Endothelial cell of umbilical vein (primary cell): ENCODE measurements around the gene BNIP2. TPM values are rescaled to one million over a fixed set of nuclear protein-coding genes. Genes with fewer than 3 reads are reported as not detected.

Source experiments
- BruUV-seq: library from RNA; stranded (reverse); fragments of 400-500 nt; replicated peaks from 2 replicates; lab custom pipeline; 2021; lab: Mats Ljungman, UMichigan
- CTCF ChIA-PET: fragments of 300-600, 350-600 bp; sonication (Branson Sonifier 250); formaldehyde crosslinking; loops from one replicate; lab custom pipeline; 2021; ENCODE audit warnings: antibody characterized with exemption, inconsistent platforms; lab: Charles Lee
- POLR2A ChIA-PET: fragments of 300-600, 350-600 bp; sonication (Branson Sonifier 250); formaldehyde crosslinking; loops from one replicate; lab custom pipeline; 2021; ENCODE audit warnings: antibody characterized with exemption, inconsistent platforms; lab: Charles Lee
- DNase-seq: peaks from one replicate; pipeline ENCODE4 v3.0.0-alpha.2; 2011; ENCODE audit warnings: low read depth, low spot score
- FAIRE-seq: peaks from 2 replicates; lab custom pipeline; 2011; peaks lifted over from hg19 to GRCh38; lab: Jason Lieb, UNC
- H2AFZ ChIP-seq: 2 replicates; pipeline ENCODE4 v1.6.0; 2012; ENCODE audit warnings: low read depth, low read length, control low read depth, inconsistent platforms
- H3K27ac ChIP-seq: 2 replicates; pipeline ENCODE4 v1.5.1; 2011; ENCODE audit warnings: low read depth, mild to moderate bottlenecking, control low read depth, low read length, moderate library complexity; ENCODE audit not compliant: insufficient read depth
- H3K27me3 ChIP-seq, 2 experiments: 2 replicates each; pipeline versions ENCODE4 v1.6.0 to v1.6.1; 2011; ENCODE audit warnings: low read length in 2 of 2, mixed read lengths in 1 of 2; ENCODE audit not compliant: control insufficient read depth in 2 of 2, insufficient read depth in 2 of 2
- H3K36me3 ChIP-seq, 2 experiments: 2 replicates in 1 of 2; 3 replicates in 1 of 2; pipeline ENCODE4 v1.5.1; 2011; ENCODE audit warnings: low read length in 2 of 2, mild to moderate bottlenecking in 1 of 2, moderate library complexity in 1 of 2; ENCODE audit not compliant: control insufficient read depth in 2 of 2, insufficient read depth in 2 of 2; ENCODE audit errors: extremely low read depth in 1 of 2
- H3K4me1 ChIP-seq: 3 replicates; pipeline ENCODE4 v1.5.1; 2011; ENCODE audit warnings: mild to moderate bottlenecking, low read length; ENCODE audit not compliant: control insufficient read depth, insufficient read depth; ENCODE audit errors: extremely low read depth
- H3K4me2 ChIP-seq: 2 replicates; pipeline ENCODE4 v1.6.1; 2011; ENCODE audit warnings: low read length, control low read depth, mixed read lengths; ENCODE audit not compliant: insufficient read depth
- H3K4me3 ChIP-seq, 3 experiments: fragments of 200-600 bp in 1 of 3; sonication (generic), shearing (Covaris generic) in 1 of 3; replicated peaks in 1 of 3; 2 replicates each; pipeline ENCODE4 v1.5.1; 2011 to 2016; ENCODE audit warnings: control low read depth in 3 of 3, low read length in 3 of 3, mild to moderate bottlenecking in 2 of 3, inconsistent platforms in 1 of 3, low read depth in 1 of 3, moderate library complexity in 1 of 3; ENCODE audit not compliant: insufficient read depth in 1 of 3
- H3K79me2 ChIP-seq: 2 replicates; pipeline ENCODE4 v1.6.0; 2012; ENCODE audit warnings: low read length, inconsistent platforms; ENCODE audit not compliant: control insufficient read depth, insufficient read depth
- H3K9ac ChIP-seq: replicated peaks from 2 replicates; pipeline ENCODE3; 2011; ENCODE audit warnings: low read length, control low read depth; ENCODE audit not compliant: insufficient read depth; ENCODE audit errors: extremely low read depth
- H3K9me1 ChIP-seq: replicated peaks from 3 replicates; pipeline ENCODE4 v1.6.0; 2011; ENCODE audit warnings: mild to moderate bottlenecking, low read length; ENCODE audit not compliant: control insufficient read depth, insufficient read depth; ENCODE audit errors: extremely low read depth
- H3K9me3 ChIP-seq: replicated peaks from 2 replicates; pipeline ENCODE4 v1.5.1; 2012; ENCODE audit warnings: low read length, inconsistent platforms; ENCODE audit not compliant: control insufficient read depth, insufficient read depth
- H4K20me1 ChIP-seq: replicated peaks from 2 replicates; pipeline ENCODE3; 2011; ENCODE audit warnings: mild to moderate bottlenecking, low read length; ENCODE audit not compliant: control insufficient read depth, insufficient read depth; ENCODE audit errors: extremely low read depth
- CTCF ChIP-seq, 2 donors: IDR thresholded peaks; 1 replicate in 1 of 2; 2 replicates in 1 of 2; pipeline ENCODE4 v1.5.1; 2011; ENCODE audit warnings: low read length in 2 of 2, mild to moderate bottlenecking in 2 of 2, moderate library complexity in 2 of 2, control low read depth in 1 of 2, inconsistent platforms in 1 of 2, low read depth in 1 of 2; ENCODE audit not compliant: insufficient read depth in 1 of 2; ENCODE audit errors: extremely low read depth in 1 of 2
- EZH2 ChIP-seq: IDR thresholded peaks from 2 replicates; pipeline ENCODE4 v1.6.1; 2012; ENCODE audit warnings: borderline replicate concordance, low read depth, mild to moderate bottlenecking, moderate library complexity, low read length, inconsistent platforms; ENCODE audit not compliant: severe bottlenecking
- FOS ChIP-seq: IDR thresholded peaks from 2 replicates; pipeline ENCODE4 v1.6.1; 2011; ENCODE audit warnings: mild to moderate bottlenecking, low read length, moderate library complexity, borderline replicate concordance; ENCODE audit not compliant: insufficient read depth
- GATA2 ChIP-seq: IDR thresholded peaks from 2 replicates; pipeline ENCODE4 v1.7.0; 2011; ENCODE audit warnings: low read depth, mild to moderate bottlenecking, moderate library complexity, mixed read lengths, low read length; ENCODE audit not compliant: insufficient read length, insufficient read depth
- JUN ChIP-seq: IDR thresholded peaks from 2 replicates; pipeline ENCODE4 v1.6.1; 2011; ENCODE audit warnings: borderline replicate concordance, low read depth; ENCODE audit not compliant: insufficient read length, insufficient read depth
- MAX ChIP-seq: IDR thresholded peaks from 2 replicates; pipeline ENCODE4 v1.6.1; 2011; ENCODE audit not compliant: insufficient read depth, insufficient read length
- MYC ChIP-seq: IDR thresholded peaks from one replicate; pipeline ENCODE4 v1.6.1; 2011; ENCODE audit warnings: mild to moderate bottlenecking, low read depth, low read length
- POLR2A ChIP-seq: IDR thresholded peaks from 2 replicates; pipeline ENCODE4 v1.6.1; 2012; ENCODE audit warnings: low read depth, mild to moderate bottlenecking, control low read depth, low read length
- POLR2AphosphoS5 ChIP-seq: IDR thresholded peaks from 2 replicates; pipeline ENCODE4 v1.6.1; 2012; ENCODE audit warnings: low read depth, mild to moderate bottlenecking, control low read depth, low read length, moderate library complexity; ENCODE audit not compliant: insufficient read depth
- dilution Hi-C: fragments of 300-500 bp; cut with MboI; formaldehyde crosslinking; loops from one replicate; pipeline ENCODE4 v1.15.0; 2019; ENCODE audit warnings: low sequenced_read_pairs; ENCODE audit not compliant: extremely low pct_ligation_motif_present
- intact Hi-C: fragments of 100-400 bp; cut with micrococcal nuclease; formaldehyde crosslinking; loops from one replicate; pipeline ENCODE4 v1.10.0; 2022
- polyA plus RNA-seq, 4 experiments: library from polyadenylated mRNA; depleted of rRNA in 3 of 4; stranded (reverse) in 3 of 4; unstranded in 1 of 4; fragments of >200 nt; gene quantifications; 2 replicates each; pipeline versions ENCODE4 v1.2.1 to v1.2.3, GENCODE V29; 2011 to 2012; ENCODE audit warnings: missing spikeins in 1 of 4
- total RNA-seq: library from RNA; stranded (reverse); gene quantifications from 2 replicates; pipeline ENCODE4 v1.2.3, GENCODE V29; 2021

BNIP2 gene
- total and polyA plus RNA-seq, 2 donors (not counting 3 experiments of a cell fraction or from before 2014, with no cell fraction given): 39.1 to 90.1 TPM

DNA sequence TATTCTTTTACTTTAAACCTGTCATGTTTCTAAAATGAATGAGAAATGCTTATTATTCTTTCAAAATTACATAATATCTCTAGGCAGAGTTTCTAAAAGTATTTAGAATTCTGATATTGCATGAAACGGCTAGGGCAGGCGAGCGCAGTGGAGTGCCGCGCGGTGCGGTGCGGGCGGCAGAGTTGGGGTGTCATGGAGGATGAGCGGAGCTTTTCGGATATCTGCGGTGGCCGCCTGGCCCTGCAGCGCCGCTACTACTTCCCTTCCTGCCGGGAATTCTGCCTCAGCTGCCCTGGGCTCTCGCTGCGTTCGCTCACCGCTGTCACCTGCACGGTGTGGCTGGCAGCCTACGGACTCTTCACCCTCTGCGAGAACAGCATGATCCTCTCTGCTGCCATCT is 12.6 kb downstream of the BNIP2 start:
- H2AFZ ChIP-seq: no peak overlapping the region
- FAIRE-seq (no peak), DNase-seq (no peak)
- intact Hi-C loops: no loop called here
- dilution Hi-C loops: no loop called here
- ChIA-PET CTCF (no interaction called here), POLR2A (no interaction called here)
- peaks cover 24 to 40% of the 10 kb centered on the region in 2 experiments for H3K36me3 ChIP-seq
- TF ChIP-seq GATA2 (no peak), MAX (no peak), JUN (no peak)
- H3K4me2 ChIP-seq: no peak overlapping the region
- no peak overlapping the region for H3K9ac ChIP-seq
- no peaks in the 10 kb centered on the region for H4K20me1 ChIP-seq
- no peak overlapping the region for H3K4me3 ChIP-seq
- H3K9me3 ChIP-seq: no peaks in the 10 kb centered on the region
- no peaks in the 10 kb centered on the region for H3K27me3 ChIP-seq
- BruUV-seq: no TSS peak
- H3K4me1 ChIP-seq: peaks cover 23% of the 10 kb centered on the region
- H3K27ac ChIP-seq: no peak overlapping the region
- H3K9me1 ChIP-seq: no peaks in the 10 kb centered on the region
- H3K79me2 ChIP-seq: peaks cover 31% of the 10 kb centered on the region

DNA sequence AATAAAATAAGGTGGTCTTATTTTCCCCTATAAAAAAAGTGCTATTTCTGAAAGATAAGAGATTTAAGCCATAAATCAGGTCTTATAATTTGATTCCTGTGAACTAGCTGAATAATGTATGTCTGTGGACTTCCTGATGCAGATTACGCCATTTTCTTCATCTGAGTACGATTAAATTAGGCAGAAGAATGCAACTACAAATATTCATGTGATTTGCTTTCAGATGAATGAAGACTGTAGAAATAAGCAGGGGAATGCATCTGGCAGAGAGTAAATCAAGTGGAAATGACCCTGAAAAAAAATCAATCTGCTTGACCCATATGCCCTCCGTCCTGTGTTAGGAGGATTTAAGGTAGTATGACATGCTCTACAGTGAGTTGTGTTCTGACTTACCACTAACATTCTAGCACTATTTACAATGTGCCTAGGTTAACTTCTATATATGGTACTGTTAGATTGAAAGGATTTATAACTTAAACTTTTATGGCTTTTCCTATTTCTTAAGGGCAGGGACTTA is 14.7 kb downstream of the BNIP2 start:
- Histone ChIP-seq H2AFZ (no peak overlapping the region), H3K4me3 (no peak overlapping the region), H3K9me3 (no peaks in the 10 kb centered on the region), H3K9ac (no peak overlapping the region), H3K79me2 (peaks cover 19% of the 10 kb centered on the region), H3K27me3 (no peaks in the 10 kb centered on the region), H3K4me1 (peaks cover 17% of the 10 kb centered on the region), H3K36me3 (peaks cover 19 to 41% of the 10 kb centered on the region in 2 experiments), H4K20me1 (no peaks in the 10 kb centered on the region), H3K4me2 (no peak overlapping the region), H3K9me1 (no peaks in the 10 kb centered on the region), H3K27ac (no peak overlapping the region)
- dilution Hi-C loops: no loop called here
- DNase-seq (no peak), FAIRE-seq (no peak)
- ChIA-PET CTCF (no interaction called here), POLR2A (no interaction called here)
- intact Hi-C loops: no loop called here
- BruUV-seq: no TSS peak
- TF ChIP-seq POLR2A (no peak), FOS (no peak), MYC (no peak), JUN (no peak), CTCF (IDR thresholded peaks at IDR 0.05; ENCODE audit: extremely low read depth in 1 of 2, insufficient read depth in 1 of 2, low read depth in 1 of 2, low read length in 2 of 2) (no peak), EZH2 (no peak), POLR2AphosphoS5 (no peak), MAX (no peak), GATA2 (no peak)
